Astrocyte of the spinal cord (primary cell): ENCODE results near the gene SCN2B.

Experiments used
- DNase-seq: peaks from one replicate; pipeline ENCODE4 v3.0.0; 2011; ENCODE audit warnings: low read depth, low spot score
- H3K4me3 ChIP-seq: 2 replicates; pipeline ENCODE4 v1.5.1; 2011; ENCODE audit warnings: low read depth, mild to moderate bottlenecking, low read length, moderate library complexity
- CTCF ChIP-seq: IDR thresholded peaks from 2 replicates; pipeline ENCODE4 v1.5.1; 2012; ENCODE audit warnings: low read depth, mild to moderate bottlenecking, low read length, inconsistent platforms
- in situ Hi-C: cut with HindIII; loops from 2 replicates; pipeline ENCODE4 v1.10.0; 2017; ENCODE audit warnings: low sequenced_read_pairs

SCN2B gene

GRCh38 chr11:118132385-118133151 lies 43.9 kb downstream of the SCN2B start:
- in situ Hi-C loops = no loop called here
- H3K4me3 ChIP-seq = no peak overlapping the region
- DNase-seq = no peak
- no peak for TF ChIP-seq CTCF

- no peak for DNase-seq
- no peak overlapping the region for H3K4me3 ChIP-seq
- TF ChIP-seq CTCF = no peak
- in situ Hi-C loops = no loop called here
Observed at GRCh38 chr11:118129471-118130172, 46.8 kb downstream of the SCN2B start.

- no peak for DNase-seq
- in situ Hi-C loops = no loop called here
- TF ChIP-seq CTCF = no peak
- H3K4me3 ChIP-seq = no peak overlapping the region
Observed at GRCh38 chr11:118128721-118129470, 47.5 kb downstream of the SCN2B start.

DNA sequence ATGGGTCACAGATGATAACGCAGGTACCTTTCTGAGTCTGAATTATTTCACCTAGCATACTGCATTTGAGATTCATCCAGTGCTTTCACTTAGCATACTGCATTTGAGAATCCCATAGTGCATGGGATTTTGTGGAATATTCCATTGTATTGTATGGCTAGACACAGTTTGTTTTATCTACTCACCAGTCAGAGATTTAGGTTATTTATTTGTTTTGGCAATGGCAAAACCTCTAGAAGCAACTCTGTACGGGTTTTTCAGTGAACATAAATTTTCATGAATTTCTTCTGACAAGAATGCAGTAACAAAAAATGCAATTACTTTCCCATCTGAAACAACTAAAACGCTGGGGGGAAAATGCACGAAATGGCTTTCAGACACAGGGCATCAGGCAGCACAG lies 48.1 kb downstream of the SCN2B start:
- no peak for DNase-seq
- no peak overlapping the region for H3K4me3 ChIP-seq
- in situ Hi-C loops = no loop called here
- no peak for TF ChIP-seq CTCF

DNA sequence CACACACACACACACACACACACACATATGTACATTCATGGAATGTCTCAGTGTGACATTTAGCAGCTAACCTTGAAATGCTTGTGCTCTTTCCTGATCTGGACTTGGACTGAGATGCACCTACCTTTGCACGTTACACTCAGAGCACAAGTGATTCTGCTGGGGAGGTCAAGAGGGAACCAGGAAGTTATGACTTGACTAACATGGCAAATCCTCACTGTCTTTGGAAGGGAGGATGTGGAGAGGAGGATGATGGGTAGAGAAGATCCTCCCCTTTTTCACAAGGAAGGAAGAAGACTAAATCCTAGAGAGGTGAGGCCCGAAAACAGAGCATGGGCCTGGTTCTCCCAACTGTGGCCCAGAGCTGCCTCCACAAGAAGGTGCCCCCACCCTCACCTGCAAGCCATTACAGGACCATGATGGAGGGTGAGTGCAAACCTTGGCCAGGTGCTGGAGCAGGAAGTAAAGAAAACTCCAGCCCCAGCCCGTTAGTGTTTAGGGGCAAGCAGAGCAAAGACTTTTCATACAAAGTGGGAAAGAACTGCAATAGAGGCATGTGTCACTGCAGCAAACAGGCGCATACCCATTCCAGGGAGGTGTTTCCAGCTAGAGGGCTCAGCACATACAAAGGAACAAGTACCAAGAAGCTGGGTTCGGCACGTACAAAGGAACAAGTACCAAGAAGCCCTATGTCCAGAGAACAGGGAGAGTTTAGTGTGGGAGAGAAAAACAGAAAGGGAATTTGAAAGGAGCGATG lies 50.2 kb downstream of the SCN2B start:
- TF ChIP-seq CTCF = no peak
- DNase-seq = no peak
- in situ Hi-C loops = no loop called here
- no peak overlapping the region for H3K4me3 ChIP-seq

DNA sequence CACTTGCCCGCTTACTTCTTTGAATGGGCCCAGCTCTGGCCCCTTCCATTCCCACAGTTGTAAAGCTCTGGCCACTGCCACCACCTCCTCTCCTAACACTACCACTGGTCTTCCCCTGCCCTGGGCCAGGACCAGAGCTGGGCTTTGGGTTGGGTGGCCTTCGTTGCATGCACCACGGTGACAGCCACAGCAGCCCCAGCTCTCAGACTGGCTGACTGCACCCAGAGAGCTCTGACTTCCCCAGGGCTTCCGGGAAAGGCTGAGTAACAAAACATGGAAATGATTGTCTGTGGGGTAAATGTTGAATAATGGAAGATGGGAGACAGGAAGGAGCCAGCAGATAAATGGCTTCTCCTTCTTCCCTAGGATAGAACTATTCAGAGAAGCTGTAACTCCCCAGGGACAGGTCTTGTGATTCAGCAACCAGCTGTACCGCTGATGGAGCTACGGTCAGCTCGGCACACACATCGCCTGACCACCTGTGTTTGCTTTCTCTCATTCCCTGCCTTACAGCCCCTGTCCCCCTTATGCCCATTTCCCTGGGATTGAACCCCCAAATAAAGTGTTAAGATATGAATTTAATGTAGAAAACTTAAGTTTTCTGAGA lies 51.4 kb downstream of the SCN2B start:
- H3K4me3 ChIP-seq = no peak overlapping the region
- DNase-seq = no peak
- TF ChIP-seq CTCF = no peak
- in situ Hi-C loops = no loop called here
